HepG2 (cell line): ENCODE data around the gene MRPL30. TPM values are rescaled to one million over a fixed set of nuclear protein-coding genes. Genes with fewer than 3 reads are reported as not detected.

Experiments
- CENPX ChIP-seq: sonication (generic); formaldehyde crosslinking; IDR thresholded peaks from 2 replicates; pipeline ENCODE4 v1.9.0; 2021; ENCODE audit warnings: mild to moderate bottlenecking, missing genetic modification reagents, moderate library complexity
- MLLT10 ChIP-seq: sonication (generic); formaldehyde crosslinking; IDR thresholded peaks from 2 replicates; pipeline ENCODE4 v1.4.0; 2020; ENCODE audit warnings: missing genetic modification reagents
- MTF1 ChIP-seq: sonication (generic); formaldehyde crosslinking; IDR thresholded peaks from 2 replicates; pipeline ENCODE4 v1.5.0; 2020; ENCODE audit warnings: missing genetic modification reagents
- NKX3-1 ChIP-seq: sonication (generic); formaldehyde crosslinking; IDR thresholded peaks from 2 replicates; pipeline ENCODE4 v1.5.0; 2020; ENCODE audit warnings: missing genetic modification reagents
- NR3C1 ChIP-seq: sonication (generic); formaldehyde crosslinking; IDR thresholded peaks from 2 replicates; pipeline ENCODE4 v1.4.0; 2020; ENCODE audit warnings: missing genetic modification reagents
- PAF1 ChIP-seq: IDR thresholded peaks from 2 replicates; pipeline ENCODE4 v1.6.1; 2016; ENCODE audit warnings: missing genetic modification reagents, missing compliant biosample characterization
- SMAD1 ChIP-seq: sonication (generic); formaldehyde crosslinking; IDR thresholded peaks from 2 replicates; pipeline ENCODE4 v1.4.0; 2020; ENCODE audit warnings: missing genetic modification reagents, low read depth, mild to moderate bottlenecking, borderline replicate concordance
- TARDBP ChIP-seq: sonication (generic); formaldehyde crosslinking; IDR thresholded peaks from 2 replicates; pipeline ENCODE4 v1.8.0; 2022; ENCODE audit warnings: mild to moderate bottlenecking, missing genetic modification reagents
- TCF12 ChIP-seq, 2 experiments: fragments of 450-650 bp in 1 of 2; sonication (generic) in 1 of 2; formaldehyde crosslinking in 1 of 2; IDR thresholded peaks; 2 replicates each; pipeline versions ENCODE4 v1.6.1 to v1.8.0; 2017 to 2022; ENCODE audit warnings: antibody characterized with exemption in 1 of 2, mild to moderate bottlenecking in 1 of 2, missing genetic modification reagents in 1 of 2, moderate library complexity in 1 of 2
- WIZ ChIP-seq: sonication (generic); formaldehyde crosslinking; IDR thresholded peaks from 2 replicates; pipeline ENCODE4 v1.5.1; 2020; ENCODE audit warnings: mild to moderate bottlenecking, missing genetic modification reagents
- ZNF282 ChIP-seq: fragments of 450-650 bp; IDR thresholded peaks from 2 replicates; pipeline ENCODE4 v1.6.1; 2018; ENCODE audit not compliant: partially characterized antibody
- ZNF333 ChIP-seq: sonication (generic); formaldehyde crosslinking; IDR thresholded peaks from 2 replicates; pipeline ENCODE4 v1.4.0; 2020; ENCODE audit warnings: mild to moderate bottlenecking, missing genetic modification reagents, borderline replicate concordance
- ZNF652 ChIP-seq: IDR thresholded peaks from 2 replicates; pipeline ENCODE4 v1.6.1; 2016; ENCODE audit warnings: low read depth, borderline replicate concordance
- polyA plus RNA-seq, 8 experiments: library from polyadenylated mRNA; depleted of rRNA in 3 of 8; stranded (reverse) in 7 of 8; unstranded in 1 of 8; fragments of >200 nt; fragmentation: Illumina TruSeq in 4 of 8; extraction: Trizol in 4 of 8; gene quantifications; 2 replicates each; pipeline versions ENCODE4 v1.2.1 to v1.2.3, GENCODE V29; 2011 to 2016; ENCODE audit warnings: low read depth in 4 of 8, missing spikeins in 1 of 8, mixed read lengths in 1 of 8; ENCODE audit not compliant: insufficient read depth in 1 of 8
- total RNA-seq, 5 experiments: library from RNA; depleted of rRNA; stranded (reverse); fragments of >200 nt; fragmentation: Illumina TruSeq; extraction: Trizol; gene quantifications; 2 replicates each; pipeline ENCODE4 v1.2.3, GENCODE V29; 2016; ENCODE audit warnings: low read depth in 1 of 5
- TF ChIP-seq, protein P1 (sequence below): sonication (generic); formaldehyde crosslinking; IDR thresholded peaks from 2 replicates; pipeline ENCODE4 v1.4.0; 2020; ENCODE audit warnings: missing genetic modification reagents, borderline replicate concordance
- TF ChIP-seq, protein P2 (sequence below): sonication (generic); formaldehyde crosslinking; IDR thresholded peaks from 2 replicates; pipeline ENCODE4 v1.4.0; 2020; ENCODE audit warnings: missing genetic modification reagents, borderline replicate concordance
- TF ChIP-seq, protein P3 (sequence below): sonication (generic); formaldehyde crosslinking; IDR thresholded peaks from 2 replicates; pipeline ENCODE4 v1.5.1; 2020; ENCODE audit warnings: missing genetic modification reagents, mild to moderate bottlenecking, borderline replicate concordance
- TF ChIP-seq, protein P4 (sequence below): sonication (generic); formaldehyde crosslinking; conservative IDR thresholded peaks from 2 replicates; pipeline ENCODE4 v1.4.0; 2020; ENCODE audit warnings: missing genetic modification reagents

MRPL30 gene
- total and polyA plus RNA-seq, 2 of the 13 experiments (the other 11 are each of a cell fraction or from before 2014, with no cell fraction given), result 30.2 to 75.3 TPM

DNA sequence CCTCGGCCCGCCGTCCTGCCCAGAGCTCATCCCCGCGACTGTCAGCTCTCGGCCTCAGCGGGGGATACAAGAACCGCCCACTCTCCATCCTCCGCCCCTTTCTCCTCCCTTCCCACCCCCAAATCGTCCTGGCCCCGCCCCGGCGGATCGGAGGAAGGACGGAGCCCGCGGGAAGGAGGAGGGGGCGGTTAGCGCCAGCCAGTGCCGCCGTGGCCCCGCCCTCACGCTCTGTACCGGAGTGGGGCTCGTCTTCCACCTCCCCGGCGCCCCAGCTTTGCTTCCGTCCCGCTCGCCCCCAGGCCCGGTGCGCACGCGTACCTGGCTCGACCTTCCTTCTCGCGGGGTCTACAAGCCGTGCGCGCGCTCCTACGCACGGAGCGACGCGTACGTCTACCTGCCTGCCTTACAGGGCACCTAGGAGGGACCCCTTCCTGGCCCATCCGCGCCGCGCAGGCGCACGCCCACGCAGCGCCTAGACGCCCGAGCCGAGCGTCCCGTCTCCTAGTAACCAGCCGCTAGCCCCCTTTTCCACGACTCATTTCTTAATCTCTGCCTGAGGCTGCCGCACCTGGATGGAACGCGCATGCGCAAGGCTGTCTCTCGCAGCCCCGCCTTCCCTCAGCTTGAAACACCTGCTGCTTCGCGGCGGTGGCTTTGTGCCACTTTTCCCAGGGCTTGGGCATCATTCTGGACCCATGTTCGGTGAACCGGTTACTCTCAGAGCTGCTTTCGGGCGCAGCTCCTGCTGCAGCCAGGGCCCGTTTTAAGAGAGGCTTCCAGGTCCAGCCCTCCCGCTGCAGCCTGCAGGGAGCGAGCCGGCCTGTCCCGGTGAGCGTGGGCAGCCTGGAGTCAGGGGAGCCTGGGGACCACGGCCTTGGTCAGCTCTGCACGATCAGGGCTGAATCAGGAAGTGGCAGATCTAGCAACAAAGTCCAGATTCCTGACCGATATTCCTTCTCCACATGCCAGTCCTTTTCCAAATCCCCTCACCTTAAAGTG lies 39.6 kb upstream of the MRPL30 start, which contains the start of gene C2orf15 (continued):
- TF ChIP-seq MTF1 (CRISPR knock-in tag) (no peak), ZNF652 (CRISPR knock-in tag) (no peak), CENPX (CRISPR knock-in tag) (no peak), ZNF333 (CRISPR knock-in tag) (peak; percentile 88; the same call in 1 of the 2 replicates), PAF1 (CRISPR knock-in tag) (no peak), NKX3-1 (CRISPR knock-in tag) (peak; percentile 83; the same call in 1 of the 2 replicates), TARDBP (CRISPR knock-in tag) (0 out of 2 replicates have a peak, but pooled peaks have one; percentile 19), SMAD1 (CRISPR knock-in tag) (peak; percentile 68; the same call in 1 of the 2 replicates), ZNF282 (no peak), TCF12 (IDR thresholded peaks at IDR 0.05) (no peak), TCF12 (CRISPR knock-in tag; IDR thresholded peaks at IDR 0.05) (0 out of 2 replicates have a peak, but pooled peaks have one; percentile 58), NR3C1 (CRISPR knock-in tag) (no peak), WIZ (no peak; the same call in 1 of the 2 replicates), MLLT10 (no peak)
- TF ChIP-seq, protein P1, sequence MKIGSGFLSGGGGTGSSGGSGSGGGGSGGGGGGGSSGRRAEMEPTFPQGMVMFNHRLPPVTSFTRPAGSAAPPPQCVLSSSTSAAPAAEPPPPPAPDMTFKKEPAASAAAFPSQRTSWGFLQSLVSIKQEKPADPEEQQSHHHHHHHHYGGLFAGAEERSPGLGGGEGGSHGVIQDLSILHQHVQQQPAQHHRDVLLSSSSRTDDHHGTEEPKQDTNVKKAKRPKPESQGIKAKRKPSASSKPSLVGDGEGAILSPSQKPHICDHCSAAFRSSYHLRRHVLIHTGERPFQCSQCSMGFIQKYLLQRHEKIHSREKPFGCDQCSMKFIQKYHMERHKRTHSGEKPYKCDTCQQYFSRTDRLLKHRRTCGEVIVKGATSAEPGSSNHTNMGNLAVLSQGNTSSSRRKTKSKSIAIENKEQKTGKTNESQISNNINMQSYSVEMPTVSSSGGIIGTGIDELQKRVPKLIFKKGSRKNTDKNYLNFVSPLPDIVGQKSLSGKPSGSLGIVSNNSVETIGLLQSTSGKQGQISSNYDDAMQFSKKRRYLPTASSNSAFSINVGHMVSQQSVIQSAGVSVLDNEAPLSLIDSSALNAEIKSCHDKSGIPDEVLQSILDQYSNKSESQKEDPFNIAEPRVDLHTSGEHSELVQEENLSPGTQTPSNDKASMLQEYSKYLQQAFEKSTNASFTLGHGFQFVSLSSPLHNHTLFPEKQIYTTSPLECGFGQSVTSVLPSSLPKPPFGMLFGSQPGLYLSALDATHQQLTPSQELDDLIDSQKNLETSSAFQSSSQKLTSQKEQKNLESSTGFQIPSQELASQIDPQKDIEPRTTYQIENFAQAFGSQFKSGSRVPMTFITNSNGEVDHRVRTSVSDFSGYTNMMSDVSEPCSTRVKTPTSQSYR, result peak; percentile 40; the same call in 1 of the 2 replicates
- TF ChIP-seq, protein P2, sequence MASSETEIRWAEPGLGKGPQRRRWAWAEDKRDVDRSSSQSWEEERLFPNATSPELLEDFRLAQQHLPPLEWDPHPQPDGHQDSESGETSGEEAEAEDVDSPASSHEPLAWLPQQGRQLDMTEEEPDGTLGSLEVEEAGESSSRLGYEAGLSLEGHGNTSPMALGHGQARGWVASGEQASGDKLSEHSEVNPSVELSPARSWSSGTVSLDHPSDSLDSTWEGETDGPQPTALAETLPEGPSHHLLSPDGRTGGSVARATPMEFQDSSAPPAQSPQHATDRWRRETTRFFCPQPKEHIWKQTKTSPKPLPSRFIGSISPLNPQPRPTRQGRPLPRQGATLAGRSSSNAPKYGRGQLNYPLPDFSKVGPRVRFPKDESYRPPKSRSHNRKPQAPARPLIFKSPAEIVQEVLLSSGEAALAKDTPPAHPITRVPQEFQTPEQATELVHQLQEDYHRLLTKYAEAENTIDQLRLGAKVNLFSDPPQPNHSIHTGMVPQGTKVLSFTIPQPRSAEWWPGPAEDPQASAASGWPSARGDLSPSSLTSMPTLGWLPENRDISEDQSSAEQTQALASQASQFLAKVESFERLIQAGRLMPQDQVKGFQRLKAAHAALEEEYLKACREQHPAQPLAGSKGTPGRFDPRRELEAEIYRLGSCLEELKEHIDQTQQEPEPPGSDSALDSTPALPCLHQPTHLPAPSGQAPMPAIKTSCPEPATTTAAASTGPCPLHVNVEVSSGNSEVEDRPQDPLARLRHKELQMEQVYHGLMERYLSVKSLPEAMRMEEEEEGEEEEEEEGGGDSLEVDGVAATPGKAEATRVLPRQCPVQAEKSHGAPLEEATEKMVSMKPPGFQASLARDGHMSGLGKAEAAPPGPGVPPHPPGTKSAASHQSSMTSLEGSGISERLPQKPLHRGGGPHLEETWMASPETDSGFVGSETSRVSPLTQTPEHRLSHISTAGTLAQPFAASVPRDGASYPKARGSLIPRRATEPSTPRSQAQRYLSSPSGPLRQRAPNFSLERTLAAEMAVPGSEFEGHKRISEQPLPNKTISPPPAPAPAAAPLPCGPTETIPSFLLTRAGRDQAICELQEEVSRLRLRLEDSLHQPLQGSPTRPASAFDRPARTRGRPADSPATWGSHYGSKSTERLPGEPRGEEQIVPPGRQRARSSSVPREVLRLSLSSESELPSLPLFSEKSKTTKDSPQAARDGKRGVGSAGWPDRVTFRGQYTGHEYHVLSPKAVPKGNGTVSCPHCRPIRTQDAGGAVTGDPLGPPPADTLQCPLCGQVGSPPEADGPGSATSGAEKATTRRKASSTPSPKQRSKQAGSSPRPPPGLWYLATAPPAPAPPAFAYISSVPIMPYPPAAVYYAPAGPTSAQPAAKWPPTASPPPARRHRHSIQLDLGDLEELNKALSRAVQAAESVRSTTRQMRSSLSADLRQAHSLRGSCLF (CRISPR knock-in tag), result no peak
- TF ChIP-seq, protein P3, sequence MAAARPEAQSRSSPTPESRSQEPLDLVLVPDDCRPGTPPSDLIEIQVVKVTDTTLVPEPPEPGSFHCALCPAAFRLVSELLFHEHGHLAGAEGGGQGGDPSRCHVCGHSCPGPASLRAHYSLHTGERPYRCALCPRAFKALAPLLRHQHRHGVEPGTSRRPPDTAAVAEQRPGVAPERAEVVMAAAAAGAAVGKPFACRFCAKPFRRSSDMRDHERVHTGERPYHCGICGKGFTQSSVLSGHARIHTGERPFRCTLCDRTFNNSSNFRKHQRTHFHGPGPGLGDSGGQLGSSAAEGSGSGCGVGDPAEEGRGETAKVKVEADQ (CRISPR knock-in tag), result peak; percentile 76
- TF ChIP-seq, protein P4, sequence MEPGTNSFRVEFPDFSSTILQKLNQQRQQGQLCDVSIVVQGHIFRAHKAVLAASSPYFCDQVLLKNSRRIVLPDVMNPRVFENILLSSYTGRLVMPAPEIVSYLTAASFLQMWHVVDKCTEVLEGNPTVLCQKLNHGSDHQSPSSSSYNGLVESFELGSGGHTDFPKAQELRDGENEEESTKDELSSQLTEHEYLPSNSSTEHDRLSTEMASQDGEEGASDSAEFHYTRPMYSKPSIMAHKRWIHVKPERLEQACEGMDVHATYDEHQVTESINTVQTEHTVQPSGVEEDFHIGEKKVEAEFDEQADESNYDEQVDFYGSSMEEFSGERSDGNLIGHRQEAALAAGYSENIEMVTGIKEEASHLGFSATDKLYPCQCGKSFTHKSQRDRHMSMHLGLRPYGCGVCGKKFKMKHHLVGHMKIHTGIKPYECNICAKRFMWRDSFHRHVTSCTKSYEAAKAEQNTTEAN (CRISPR knock-in tag), result peak; percentile 88
